Parathyroid adenoma (tissue), 2 donors: Measurements from ENCODE around the gene TMEM200B.

Source experiments
- H2AFZ ChIP-seq: fragments of 300-600 bp; sonication (generic); one replicate; pipeline ENCODE4 v1.7.0; 2017; ENCODE audit warnings: antibody characterized with exemption, mild to moderate bottlenecking
- H3K27ac ChIP-seq: fragments of 300-600 bp; sonication (generic); one replicate; pipeline ENCODE4 v1.7.0; 2017
- H3K27me3 ChIP-seq: fragments of 300-600 bp; sonication (generic); one replicate; pipeline ENCODE4 v1.7.0; 2017; ENCODE audit warnings: low read length; ENCODE audit not compliant: control insufficient read depth, insufficient read depth
- H3K36me3 ChIP-seq: fragments of 300-600 bp; sonication (generic); one replicate; pipeline ENCODE4 v1.7.0; 2017; ENCODE audit warnings: low read length; ENCODE audit not compliant: control insufficient read depth, insufficient read depth
- H3K4me1 ChIP-seq: fragments of 300-600 bp; sonication (generic); one replicate; pipeline ENCODE4 v1.7.0; 2017; ENCODE audit warnings: control low read depth
- H3K4me2 ChIP-seq: fragments of 300-600 bp; sonication (generic); one replicate; pipeline ENCODE4 v1.7.0; 2017; ENCODE audit warnings: low read length
- H3K4me3 ChIP-seq: fragments of 300-600 bp; sonication (generic); one replicate; pipeline ENCODE4 v1.7.0; 2017; ENCODE audit warnings: low read depth, low read length
- H3K79me2 ChIP-seq: fragments of 300-600 bp; sonication (generic); one replicate; pipeline ENCODE4 v1.7.0; 2017; ENCODE audit warnings: control low read depth
- H3K9ac ChIP-seq: fragments of 300-600 bp; sonication (generic); one replicate; pipeline ENCODE4 v1.7.0; 2017; ENCODE audit warnings: mild to moderate bottlenecking
- H3K9me3 ChIP-seq: fragments of 300-600 bp; sonication (generic); one replicate; pipeline ENCODE4 v1.7.0; 2017; ENCODE audit warnings: low read length; ENCODE audit not compliant: control insufficient read depth
- TF ChIP-seq, protein P1 (sequence below): fragments of 300-600 bp; sonication (generic); IDR thresholded peaks from one replicate; pipeline ENCODE4 v1.7.0; 2017; ENCODE audit warnings: antibody characterized with exemption, mild to moderate bottlenecking
- donor health status: primary hyperparathyroidism.

TMEM200B gene

GRCh38 chr1:29090937-29091618, 32.6 kb downstream of the TMEM200B start:
- H3K9ac ChIP-seq: no peak overlapping the region
- H3K9me3 ChIP-seq: no peaks in the 10 kb centered on the region
- no peaks in the 10 kb centered on the region for H3K36me3 ChIP-seq
- H3K4me2 ChIP-seq: no peak overlapping the region
- no peak overlapping the region for H3K4me3 ChIP-seq
- TF ChIP-seq, protein P1, sequence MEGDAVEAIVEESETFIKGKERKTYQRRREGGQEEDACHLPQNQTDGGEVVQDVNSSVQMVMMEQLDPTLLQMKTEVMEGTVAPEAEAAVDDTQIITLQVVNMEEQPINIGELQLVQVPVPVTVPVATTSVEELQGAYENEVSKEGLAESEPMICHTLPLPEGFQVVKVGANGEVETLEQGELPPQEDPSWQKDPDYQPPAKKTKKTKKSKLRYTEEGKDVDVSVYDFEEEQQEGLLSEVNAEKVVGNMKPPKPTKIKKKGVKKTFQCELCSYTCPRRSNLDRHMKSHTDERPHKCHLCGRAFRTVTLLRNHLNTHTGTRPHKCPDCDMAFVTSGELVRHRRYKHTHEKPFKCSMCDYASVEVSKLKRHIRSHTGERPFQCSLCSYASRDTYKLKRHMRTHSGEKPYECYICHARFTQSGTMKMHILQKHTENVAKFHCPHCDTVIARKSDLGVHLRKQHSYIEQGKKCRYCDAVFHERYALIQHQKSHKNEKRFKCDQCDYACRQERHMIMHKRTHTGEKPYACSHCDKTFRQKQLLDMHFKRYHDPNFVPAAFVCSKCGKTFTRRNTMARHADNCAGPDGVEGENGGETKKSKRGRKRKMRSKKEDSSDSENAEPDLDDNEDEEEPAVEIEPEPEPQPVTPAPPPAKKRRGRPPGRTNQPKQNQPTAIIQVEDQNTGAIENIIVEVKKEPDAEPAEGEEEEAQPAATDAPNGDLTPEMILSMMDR: no peak
- no peaks in the 10 kb centered on the region for H3K4me1 ChIP-seq
- H3K27me3 ChIP-seq: no peaks in the 10 kb centered on the region
- H3K79me2 ChIP-seq: no peaks in the 10 kb centered on the region
- H2AFZ ChIP-seq: no peak overlapping the region
- H3K27ac ChIP-seq: no peak overlapping the region

DNA sequence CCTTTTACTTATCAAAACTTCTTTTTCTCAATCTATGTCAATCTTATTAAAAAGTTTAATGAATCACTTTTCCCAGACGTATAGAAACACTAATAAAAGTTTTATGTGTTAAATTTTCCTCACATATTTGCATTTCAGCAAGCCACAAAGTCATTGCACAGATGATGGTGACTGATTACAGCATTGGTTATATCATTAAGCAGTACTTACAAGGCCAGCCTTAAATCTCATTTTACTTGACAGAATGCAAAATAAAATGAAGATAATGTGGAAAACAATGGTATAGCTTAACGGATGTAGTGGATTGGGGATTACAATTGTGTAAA, 39.5 kb downstream of the TMEM200B start:
- no peak overlapping the region for H3K4me2 ChIP-seq
- no peaks in the 10 kb centered on the region for H3K79me2 ChIP-seq
- no peaks in the 10 kb centered on the region for H3K4me1 ChIP-seq
- H3K9me3 ChIP-seq: no peaks in the 10 kb centered on the region
- H2AFZ ChIP-seq: no peak overlapping the region
- no peak overlapping the region for H3K9ac ChIP-seq
- no peaks in the 10 kb centered on the region for H3K36me3 ChIP-seq
- no peaks in the 10 kb centered on the region for H3K27me3 ChIP-seq
- TF ChIP-seq, protein P1: no peak
- no peak overlapping the region for H3K27ac ChIP-seq
- H3K4me3 ChIP-seq: no peak overlapping the region

- Histone ChIP-seq H2AFZ (no peak overlapping the region), H3K27me3 (no peaks in the 10 kb centered on the region), H3K4me2 (no peak overlapping the region), H3K27ac (no peak overlapping the region), H3K36me3 (no peaks in the 10 kb centered on the region), H3K9me3 (no peaks in the 10 kb centered on the region), H3K79me2 (no peaks in the 10 kb centered on the region), H3K4me1 (no peaks in the 10 kb centered on the region), H3K4me3 (no peak overlapping the region), H3K9ac (no peak overlapping the region)
- TF ChIP-seq, protein P1: no peak
Measured at GRCh38 chr1:29083317-29084195, 40.1 kb downstream of the TMEM200B start.

- H3K27ac ChIP-seq: no peak overlapping the region
- H3K4me2 ChIP-seq: no peak overlapping the region
- H2AFZ ChIP-seq: no peak overlapping the region
- no peak overlapping the region for H3K4me3 ChIP-seq
- H3K4me1 ChIP-seq: no peaks in the 10 kb centered on the region
- no peaks in the 10 kb centered on the region for H3K27me3 ChIP-seq
- H3K36me3 ChIP-seq: no peaks in the 10 kb centered on the region
- no peaks in the 10 kb centered on the region for H3K79me2 ChIP-seq
- TF ChIP-seq, protein P1: no peak
- H3K9ac ChIP-seq: no peak overlapping the region
- no peaks in the 10 kb centered on the region for H3K9me3 ChIP-seq
Measured at GRCh38 chr1:29082519-29082918, 41.2 kb downstream of the TMEM200B start.
